Panc1 (cell line): Measurements from ENCODE around the gene SMIM12. TPM values are rescaled to one million over a fixed set of nuclear protein-coding genes. Genes with fewer than 3 reads are reported as not detected.

Experiments
- ATAC-seq: fragments of 200-7000 bp; cut with Tn5 transposase; 2 replicates; pipeline ENCODE4 v1.9.1; 2020; ENCODE audit warnings: mild to moderate bottlenecking, moderate library complexity
- BruUV-seq: library from RNA; stranded (reverse); fragments of 400-500 nt; replicated peaks from 2 replicates; lab custom pipeline; 2021; lab: Mats Ljungman, UMichigan
- CTCF ChIA-PET: fragments of 300-600 bp; sonication (Branson Sonifier 250); formaldehyde crosslinking; loops from one replicate; lab custom pipeline; 2022; ENCODE audit warnings: antibody characterized with exemption; lab: Charles Lee
- POLR2A ChIA-PET: fragments of 300-600 bp; sonication (Branson Sonifier 250); formaldehyde crosslinking; loops from one replicate; lab custom pipeline; 2022; ENCODE audit warnings: antibody characterized with exemption; lab: Charles Lee
- DNase-seq: peaks from one replicate; pipeline ENCODE4 v3.0.0-alpha.2; 2010; ENCODE audit warnings: low read depth, low spot score
- H3K27ac ChIP-seq: 2 replicates; pipeline ENCODE4 v1.5.1; 2011; ENCODE audit warnings: mild to moderate bottlenecking, low read length, inconsistent platforms
- H3K27me3 ChIP-seq: fragments of 200-500 bp; sonication (Bioruptor generic); 2 replicates; pipeline ENCODE4 v1.6.0; 2014; ENCODE audit warnings: low read length, inconsistent platforms; ENCODE audit not compliant: control insufficient read depth, insufficient read depth
- H3K36me3 ChIP-seq: fragments of 200-500 bp; sonication (Bioruptor generic); 2 replicates; pipeline ENCODE4 v1.5.1; 2014; ENCODE audit warnings: inconsistent platforms, mild to moderate bottlenecking, low read length, moderate library complexity; ENCODE audit not compliant: control insufficient read depth, insufficient read depth
- H3K4me1 ChIP-seq: 2 replicates; pipeline ENCODE4 v1.5.1; 2011; ENCODE audit warnings: inconsistent platforms, mild to moderate bottlenecking, low read length, moderate library complexity; ENCODE audit not compliant: control insufficient read depth, insufficient read depth
- H3K4me3 ChIP-seq, 2 experiments: 2 replicates each; pipeline ENCODE4 v1.5.1; 2011 to 2012; ENCODE audit warnings: low read depth in 2 of 2, low read length in 2 of 2, mild to moderate bottlenecking in 2 of 2, inconsistent platforms in 1 of 2, moderate library complexity in 1 of 2
- H3K9me3 ChIP-seq: fragments of 200-500 bp; sonication (Bioruptor generic); 2 replicates; pipeline ENCODE4 v1.5.1; 2014; ENCODE audit warnings: low read depth, mild to moderate bottlenecking, inconsistent platforms, low read length, moderate library complexity; ENCODE audit not compliant: control insufficient read depth, insufficient read depth
- POLR2AphosphoS5 ChIP-seq: IDR thresholded peaks from 2 replicates; pipeline ENCODE4 v1.6.1; 2012; ENCODE audit warnings: mild to moderate bottlenecking, low read depth, low read length, moderate library complexity
- SIN3A ChIP-seq: IDR thresholded peaks from 2 replicates; pipeline ENCODE4 v1.6.1; 2012; ENCODE audit warnings: low read depth, mild to moderate bottlenecking, low read length, moderate library complexity, borderline replicate concordance; ENCODE audit not compliant: insufficient read depth
- TCF7L2 ChIP-seq: IDR thresholded peaks from 2 replicates; pipeline ENCODE4 v1.6.1; 2011; ENCODE audit warnings: mild to moderate bottlenecking, low read depth, low read length, inconsistent platforms
- in situ Hi-C: cut with HindIII; loops from 2 replicates; pipeline ENCODE4 v1.10.0; 2016; ENCODE audit warnings: low sequenced_read_pairs, low pct_unique_long_range_greater_than_20kb
- intact Hi-C: fragments of 100-400 bp; cut with micrococcal nuclease; formaldehyde crosslinking; loops from one replicate; pipeline ENCODE4 v1.10.0; 2022; ENCODE audit not compliant: unreplicated experiment
- total RNA-seq: library from RNA; stranded (reverse); gene quantifications from one replicate; pipeline ENCODE4 v1.2.1, GENCODE V29; 2021; ENCODE audit not compliant: unreplicated experiment
- TF ChIP-seq, protein P1 (sequence below): fragments of 450-650 bp; IDR thresholded peaks from 2 replicates; pipeline ENCODE4 v1.5.1; 2017; ENCODE audit warnings: mild to moderate bottlenecking
- TF ChIP-seq, protein P2 (sequence below), 2 experiments: IDR thresholded peaks; 2 replicates each; pipeline ENCODE4 v1.6.1; 2011 to 2012; ENCODE audit warnings: low read depth in 2 of 2, control low read depth in 1 of 2, low read length in 1 of 2, mild to moderate bottlenecking in 1 of 2, moderate library complexity in 1 of 2; ENCODE audit not compliant: insufficient read depth in 1 of 2

SMIM12 gene
- total RNA-seq, 1 experiment from 2014 or later: 47.5 TPM

DNA sequence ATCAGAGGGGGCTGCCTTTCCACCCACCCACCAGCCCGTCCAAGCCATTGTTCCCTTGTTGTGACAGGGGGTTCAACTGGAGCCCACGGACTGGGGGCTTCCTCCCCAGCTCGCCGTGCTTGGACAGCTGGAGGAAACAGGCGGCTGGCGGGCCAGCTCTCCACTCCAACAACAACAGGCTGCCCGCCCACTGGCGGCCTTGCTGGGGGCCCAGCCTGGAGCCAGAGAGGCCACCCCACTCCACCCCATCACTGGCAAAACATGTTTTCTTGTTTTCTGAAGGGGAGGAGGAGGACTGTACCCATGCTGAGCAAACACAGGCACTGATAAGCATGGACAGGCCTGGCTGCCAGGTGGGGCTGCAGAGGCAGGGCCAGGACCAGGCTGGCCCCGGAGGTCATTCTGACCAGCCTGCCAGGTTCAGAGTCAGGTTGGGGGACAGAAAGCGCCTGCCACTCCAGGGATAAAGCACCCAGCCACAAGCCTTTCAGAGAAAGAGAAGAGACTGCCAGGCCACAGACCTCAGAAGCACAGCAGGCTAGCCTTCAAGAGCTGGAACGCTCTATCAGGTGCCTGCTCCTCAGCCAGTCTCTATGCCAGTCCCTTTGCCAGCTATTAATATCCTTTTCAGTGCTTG is 34.0 kb downstream of the SMIM12 start:
- intact Hi-C loops (no loop called here), in situ Hi-C loops (no loop called here)
- Histone ChIP-seq H3K4me1 (no peaks in the 10 kb centered on the region), H3K36me3 (no peaks in the 10 kb centered on the region), H3K27ac (no peak overlapping the region), H3K4me3 (no peak overlapping the region), H3K27me3 (no peaks in the 10 kb centered on the region), H3K9me3 (no peaks in the 10 kb centered on the region)
- CTCF ChIA-PET: no interaction called here
- ATAC-seq (no peak; the same call in 1 of the 2 replicates), DNase-seq (no peak)
- BruUV-seq: no TSS peak
- TF ChIP-seq TCF7L2: no peak
- TF ChIP-seq, protein P1, sequence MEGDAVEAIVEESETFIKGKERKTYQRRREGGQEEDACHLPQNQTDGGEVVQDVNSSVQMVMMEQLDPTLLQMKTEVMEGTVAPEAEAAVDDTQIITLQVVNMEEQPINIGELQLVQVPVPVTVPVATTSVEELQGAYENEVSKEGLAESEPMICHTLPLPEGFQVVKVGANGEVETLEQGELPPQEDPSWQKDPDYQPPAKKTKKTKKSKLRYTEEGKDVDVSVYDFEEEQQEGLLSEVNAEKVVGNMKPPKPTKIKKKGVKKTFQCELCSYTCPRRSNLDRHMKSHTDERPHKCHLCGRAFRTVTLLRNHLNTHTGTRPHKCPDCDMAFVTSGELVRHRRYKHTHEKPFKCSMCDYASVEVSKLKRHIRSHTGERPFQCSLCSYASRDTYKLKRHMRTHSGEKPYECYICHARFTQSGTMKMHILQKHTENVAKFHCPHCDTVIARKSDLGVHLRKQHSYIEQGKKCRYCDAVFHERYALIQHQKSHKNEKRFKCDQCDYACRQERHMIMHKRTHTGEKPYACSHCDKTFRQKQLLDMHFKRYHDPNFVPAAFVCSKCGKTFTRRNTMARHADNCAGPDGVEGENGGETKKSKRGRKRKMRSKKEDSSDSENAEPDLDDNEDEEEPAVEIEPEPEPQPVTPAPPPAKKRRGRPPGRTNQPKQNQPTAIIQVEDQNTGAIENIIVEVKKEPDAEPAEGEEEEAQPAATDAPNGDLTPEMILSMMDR: no peak
- TF ChIP-seq, protein P2, sequence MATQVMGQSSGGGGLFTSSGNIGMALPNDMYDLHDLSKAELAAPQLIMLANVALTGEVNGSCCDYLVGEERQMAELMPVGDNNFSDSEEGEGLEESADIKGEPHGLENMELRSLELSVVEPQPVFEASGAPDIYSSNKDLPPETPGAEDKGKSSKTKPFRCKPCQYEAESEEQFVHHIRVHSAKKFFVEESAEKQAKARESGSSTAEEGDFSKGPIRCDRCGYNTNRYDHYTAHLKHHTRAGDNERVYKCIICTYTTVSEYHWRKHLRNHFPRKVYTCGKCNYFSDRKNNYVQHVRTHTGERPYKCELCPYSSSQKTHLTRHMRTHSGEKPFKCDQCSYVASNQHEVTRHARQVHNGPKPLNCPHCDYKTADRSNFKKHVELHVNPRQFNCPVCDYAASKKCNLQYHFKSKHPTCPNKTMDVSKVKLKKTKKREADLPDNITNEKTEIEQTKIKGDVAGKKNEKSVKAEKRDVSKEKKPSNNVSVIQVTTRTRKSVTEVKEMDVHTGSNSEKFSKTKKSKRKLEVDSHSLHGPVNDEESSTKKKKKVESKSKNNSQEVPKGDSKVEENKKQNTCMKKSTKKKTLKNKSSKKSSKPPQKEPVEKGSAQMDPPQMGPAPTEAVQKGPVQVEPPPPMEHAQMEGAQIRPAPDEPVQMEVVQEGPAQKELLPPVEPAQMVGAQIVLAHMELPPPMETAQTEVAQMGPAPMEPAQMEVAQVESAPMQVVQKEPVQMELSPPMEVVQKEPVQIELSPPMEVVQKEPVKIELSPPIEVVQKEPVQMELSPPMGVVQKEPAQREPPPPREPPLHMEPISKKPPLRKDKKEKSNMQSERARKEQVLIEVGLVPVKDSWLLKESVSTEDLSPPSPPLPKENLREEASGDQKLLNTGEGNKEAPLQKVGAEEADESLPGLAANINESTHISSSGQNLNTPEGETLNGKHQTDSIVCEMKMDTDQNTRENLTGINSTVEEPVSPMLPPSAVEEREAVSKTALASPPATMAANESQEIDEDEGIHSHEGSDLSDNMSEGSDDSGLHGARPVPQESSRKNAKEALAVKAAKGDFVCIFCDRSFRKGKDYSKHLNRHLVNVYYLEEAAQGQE (IDR thresholded peaks at IDR 0.05; ENCODE audit: insufficient read depth in 1 of 2, low read depth in 2 of 2, low read length in 1 of 2): no peak
- no peak for TF ChIP-seq POLR2AphosphoS5
- no peak for TF ChIP-seq SIN3A
- POLR2A ChIA-PET: no interaction called here

DNA sequence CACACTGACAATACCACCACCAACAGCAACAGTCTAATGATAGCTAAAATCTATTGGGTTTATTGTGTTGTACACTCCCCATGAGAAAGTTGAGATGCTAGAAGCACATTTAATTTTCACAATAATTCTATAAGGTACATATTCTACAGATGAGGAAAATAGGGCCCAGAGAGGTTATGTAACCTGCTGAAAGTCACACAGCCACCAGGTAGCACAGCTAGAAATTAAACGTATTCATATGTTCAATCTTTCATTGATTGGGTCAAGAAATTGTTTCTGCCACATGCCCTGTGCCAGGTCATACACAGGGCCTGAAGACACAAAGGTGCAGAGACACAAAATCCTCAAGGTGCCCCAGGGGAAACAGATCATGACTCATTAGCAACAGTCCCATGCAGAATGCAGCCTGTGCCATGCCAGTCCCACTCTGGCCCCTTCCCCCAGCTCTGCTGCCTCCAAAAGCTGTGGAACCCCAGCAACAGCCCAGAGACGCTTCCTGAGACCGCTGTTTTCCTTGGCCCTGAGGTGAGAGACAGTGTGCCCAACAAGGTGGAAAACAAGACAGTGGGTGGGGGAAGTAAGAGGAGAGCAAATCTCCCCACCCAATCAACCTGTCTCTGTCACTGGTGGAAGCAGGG is 34.6 kb downstream of the SMIM12 start:
- Histone ChIP-seq H3K36me3 (no peaks in the 10 kb centered on the region), H3K4me1 (no peaks in the 10 kb centered on the region), H3K4me3 (no peak overlapping the region), H3K9me3 (no peaks in the 10 kb centered on the region), H3K27ac (no peak overlapping the region), H3K27me3 (no peaks in the 10 kb centered on the region)
- DNase-seq (no peak), ATAC-seq (no peak)
- ChIA-PET CTCF (no interaction called here), POLR2A (no interaction called here)
- intact Hi-C loops (no loop called here), in situ Hi-C loops (no loop called here)
- BruUV-seq: no TSS peak
- TF ChIP-seq, protein P1: no peak
- TF ChIP-seq TCF7L2 (no peak), POLR2AphosphoS5 (no peak), SIN3A (no peak)
